Stimulated activated CD4-positive, alpha-beta T cell treated with anti-CD3 and anti-CD28 coated beads, Interleukin-2, amount 100 ng/mL, for 48 hours (primary cell): ENCODE results near the gene KCNK13.
"Not testable (repeated sequence)": the region's sequence is repeated elsewhere in the genome, so short reads cannot be mapped to it uniquely, and the experiment has no call there.

Experiments used
- DNase-seq, 2 donors: peaks; one replicate each; pipeline ENCODE4 v3.0.0-alpha.2; 2020

KCNK13 gene

DNA sequence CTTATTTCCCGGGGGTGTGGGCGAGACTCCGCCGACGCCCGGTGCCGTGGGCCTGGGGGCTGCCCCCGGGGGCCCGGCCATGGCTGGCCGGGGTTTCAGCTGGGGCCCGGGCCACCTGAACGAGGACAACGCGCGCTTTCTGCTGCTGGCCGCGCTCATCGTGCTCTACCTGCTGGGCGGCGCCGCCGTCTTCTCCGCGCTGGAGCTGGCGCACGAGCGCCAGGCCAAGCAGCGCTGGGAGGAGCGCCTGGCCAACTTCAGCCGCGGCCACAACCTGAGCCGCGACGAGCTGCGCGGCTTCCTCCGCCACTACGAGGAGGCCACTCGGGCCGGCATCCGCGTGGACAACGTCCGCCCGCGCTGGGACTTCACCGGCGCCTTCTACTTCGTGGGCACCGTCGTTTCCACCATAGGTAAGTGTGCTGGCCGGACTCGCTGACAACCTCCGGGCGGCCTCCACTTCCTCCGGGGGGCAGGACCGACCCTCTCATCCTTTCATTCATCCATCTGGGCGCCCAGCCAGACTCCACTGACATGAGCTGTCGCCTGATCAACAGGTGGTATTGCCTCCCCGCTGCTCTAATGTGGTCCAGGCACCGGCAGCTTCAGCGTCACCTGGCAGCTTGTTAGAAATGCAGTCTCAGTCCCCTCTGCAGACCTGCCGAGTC, 467 bp downstream of the KCNK13 start:
- DNase-seq, result no peak

DNA sequence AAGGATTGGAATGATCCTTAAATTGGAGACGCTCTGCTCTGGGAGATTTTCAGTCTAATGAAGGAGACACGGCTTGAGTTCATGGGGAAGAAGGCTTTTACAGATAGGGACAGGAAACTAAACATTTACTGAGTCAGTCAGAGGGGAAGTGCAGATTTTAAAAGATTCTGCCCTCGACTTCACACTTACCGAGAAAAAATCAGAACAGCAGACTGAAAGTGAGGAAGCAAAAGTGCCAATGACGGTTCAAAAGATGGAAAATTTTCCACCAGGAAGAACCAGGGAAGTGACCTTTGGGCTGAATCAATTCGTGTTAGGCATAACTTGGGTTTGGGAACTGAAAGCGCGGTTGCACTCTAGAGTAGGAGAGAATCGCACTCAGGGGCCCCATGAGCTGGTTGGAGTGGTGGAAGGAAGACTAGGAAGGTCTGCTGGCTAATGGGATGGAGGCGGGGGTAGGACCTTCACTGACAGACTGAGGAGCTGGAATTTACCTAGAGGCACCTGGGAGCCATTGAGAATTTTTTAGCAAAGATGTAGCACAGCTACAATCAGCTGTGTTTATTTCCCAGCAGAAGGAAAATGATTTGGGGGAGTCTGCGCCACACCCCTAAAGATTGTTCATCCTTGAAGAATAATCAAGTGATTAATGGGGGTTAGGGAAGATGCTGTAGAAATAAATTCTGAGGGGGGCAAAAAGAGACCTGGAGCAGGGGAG, 1.2 kb downstream of the KCNK13 start:
- DNase-seq, result no peak

DNA sequence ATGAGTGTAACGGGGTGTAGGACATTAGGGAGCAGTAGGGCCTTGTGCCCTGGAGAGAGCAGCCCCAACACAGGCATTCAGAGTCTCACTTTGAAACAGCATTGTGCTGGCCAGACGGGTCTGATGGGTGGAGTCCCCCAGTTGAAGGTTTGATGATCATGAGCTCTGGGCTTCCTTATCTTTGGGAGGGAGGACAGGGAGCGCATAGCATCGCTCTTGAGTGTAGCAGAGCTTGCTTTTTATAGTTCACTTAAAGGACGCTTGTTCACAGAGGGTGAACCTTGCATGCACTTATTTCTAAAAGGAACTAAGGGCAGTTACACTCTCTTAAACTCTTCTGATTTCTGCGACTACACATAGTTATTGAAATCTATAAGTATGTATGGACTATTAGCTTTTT, 10.6 kb downstream of the KCNK13 start:
- no peak for DNase-seq

DNA sequence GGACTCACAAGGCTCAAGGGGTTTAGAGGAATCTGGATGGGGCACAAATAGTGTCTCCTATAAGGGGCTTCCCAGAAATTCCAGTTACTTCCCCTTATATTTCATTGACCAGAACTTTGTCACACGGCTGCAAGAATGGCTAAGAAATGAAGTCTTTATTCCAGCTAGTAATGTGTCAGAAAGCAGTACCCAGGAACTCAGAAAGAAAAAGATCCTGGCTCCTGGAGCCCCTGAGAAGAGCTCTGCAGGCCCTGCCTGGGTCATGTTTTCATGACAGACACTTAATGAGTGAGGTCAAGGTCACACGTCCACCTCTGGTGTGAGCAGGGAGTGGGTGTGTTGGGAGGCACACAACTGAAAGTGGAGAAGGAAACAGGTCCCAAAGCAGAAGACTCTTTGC, 17.8 kb downstream of the KCNK13 start:
- DNase-seq, result no peak

DNA sequence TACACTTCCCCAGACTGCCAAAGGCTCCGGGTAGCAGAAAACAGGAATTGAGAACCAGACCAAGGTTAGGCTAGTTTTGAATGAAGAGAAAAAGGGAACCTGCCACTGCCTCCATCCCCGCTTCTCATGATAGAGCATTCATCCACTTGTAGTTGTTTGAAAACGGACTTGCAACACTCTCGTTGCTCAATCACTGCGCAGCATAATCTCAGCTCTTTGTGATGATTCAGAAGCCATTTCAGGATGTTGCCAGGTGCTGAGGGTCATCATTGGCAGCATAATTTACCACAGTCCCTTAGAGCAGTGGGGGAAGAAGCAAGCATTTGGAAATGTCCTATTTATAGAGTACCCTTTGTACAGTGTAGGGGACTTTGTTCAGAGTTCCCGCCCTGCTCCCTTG, 25.6 kb downstream of the KCNK13 start:
- DNase-seq, result no peak

DNA sequence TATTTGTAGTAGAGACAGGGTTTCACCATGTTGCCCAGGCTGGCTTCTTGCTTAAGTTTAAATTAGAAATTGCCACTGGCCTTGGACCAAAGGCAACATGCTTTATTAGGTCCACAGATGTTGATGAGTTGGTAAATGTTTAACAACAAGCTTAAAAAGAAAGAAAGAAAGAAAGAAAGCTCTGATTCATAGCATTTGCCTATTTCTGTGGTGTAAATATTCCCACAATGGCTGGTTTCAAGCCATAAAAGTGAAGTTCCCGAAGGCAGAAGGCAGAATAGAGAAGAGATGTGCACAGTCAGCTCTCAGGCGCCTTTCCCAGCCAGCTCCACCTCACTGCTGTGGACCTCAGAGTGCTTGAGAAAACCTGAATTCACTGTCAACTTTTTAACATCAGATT, 26.4 kb downstream of the KCNK13 start:
- no peak for DNase-seq

DNA sequence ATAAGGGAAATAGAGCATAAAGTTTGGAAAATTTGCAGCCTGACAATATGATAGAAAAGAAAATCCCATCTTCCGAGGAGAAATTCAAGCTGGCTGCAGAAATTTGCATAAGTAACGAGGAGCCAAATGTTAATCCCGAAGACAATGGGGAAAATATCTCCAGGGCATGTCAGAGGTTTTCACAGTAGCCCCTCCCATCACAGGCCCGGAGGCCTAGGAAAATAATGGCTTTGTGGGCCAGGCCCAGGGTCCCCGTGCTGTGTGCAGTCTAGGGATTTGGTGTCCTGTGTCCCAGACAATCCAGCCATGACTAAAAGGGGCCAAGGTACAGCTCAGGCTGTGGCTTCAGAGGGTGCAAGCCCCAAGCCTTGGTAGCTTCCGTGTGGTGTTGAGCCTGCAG, 27.7 kb downstream of the KCNK13 start:
- DNase-seq, result not testable (repeated sequence)

DNA sequence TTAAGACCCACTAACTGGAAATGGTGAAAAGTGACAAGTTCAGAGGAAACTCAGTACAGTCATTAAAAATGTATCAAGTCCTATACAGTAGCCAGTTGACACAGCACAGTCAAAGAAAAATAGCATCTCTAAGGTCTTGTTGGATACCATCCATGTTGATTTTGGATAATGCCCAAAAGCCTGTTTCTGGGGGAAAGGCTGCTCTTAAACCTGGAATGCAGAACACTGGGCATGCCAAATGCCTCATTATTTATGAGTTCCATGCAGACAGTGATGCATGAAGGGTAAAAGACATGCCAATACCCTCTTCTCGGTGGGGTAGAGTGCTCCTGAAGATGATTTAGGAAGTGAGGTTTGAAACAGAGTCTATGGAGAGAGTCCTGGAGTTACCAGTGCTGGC, 29.6 kb downstream of the KCNK13 start:
- no peak for DNase-seq

DNA sequence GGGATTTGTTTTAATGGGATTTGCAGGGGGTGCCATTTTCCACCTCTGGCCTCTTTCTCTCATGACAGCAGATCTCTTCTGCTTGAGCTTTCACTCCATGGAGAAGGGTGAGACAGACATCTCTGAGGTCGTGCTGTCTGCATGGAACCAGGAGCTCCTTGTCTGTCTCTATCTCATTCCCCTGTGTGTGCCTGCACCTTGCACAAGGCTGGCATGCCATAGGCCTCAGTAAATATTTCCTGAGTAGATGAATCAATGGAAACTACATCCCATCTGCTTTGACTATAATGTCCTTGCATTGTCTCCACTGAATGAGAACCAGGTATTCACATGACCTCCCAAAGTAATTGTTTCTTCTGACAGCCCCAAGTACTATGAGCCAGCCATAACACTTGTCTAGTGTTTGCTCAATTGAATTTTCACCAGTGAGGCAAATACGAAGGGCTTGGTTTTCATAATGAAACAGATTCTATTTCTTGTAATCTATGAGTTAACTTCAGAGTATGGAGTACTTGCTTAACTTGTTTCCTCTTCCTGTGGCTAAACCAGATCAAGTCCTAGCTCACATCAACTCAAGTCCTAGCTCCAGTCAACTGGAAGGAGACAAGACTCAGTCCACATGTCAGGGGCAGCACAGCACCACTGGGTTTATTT, 32.3 kb downstream of the KCNK13 start:
- DNase-seq, result no peak

DNA sequence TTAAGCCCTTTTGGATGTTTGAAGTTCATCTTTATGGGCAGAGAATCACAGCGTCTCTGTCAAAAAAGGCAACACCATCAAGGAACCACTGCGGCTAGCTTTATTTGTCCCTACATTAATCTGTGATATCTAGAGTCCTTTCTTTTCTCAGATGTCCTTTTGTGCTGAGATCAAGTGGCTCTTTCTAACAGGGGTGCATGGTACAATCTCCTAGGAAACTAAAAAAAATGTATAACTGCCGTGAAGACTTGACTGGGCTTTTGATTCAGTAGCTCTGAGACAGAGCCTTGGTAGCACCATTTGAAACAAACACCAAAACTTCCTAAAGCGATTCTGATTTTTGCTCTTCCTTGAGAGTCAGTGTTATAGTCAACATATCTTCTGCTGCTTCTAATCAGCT, 33.3 kb downstream of the KCNK13 start:
- no peak for DNase-seq

DNA sequence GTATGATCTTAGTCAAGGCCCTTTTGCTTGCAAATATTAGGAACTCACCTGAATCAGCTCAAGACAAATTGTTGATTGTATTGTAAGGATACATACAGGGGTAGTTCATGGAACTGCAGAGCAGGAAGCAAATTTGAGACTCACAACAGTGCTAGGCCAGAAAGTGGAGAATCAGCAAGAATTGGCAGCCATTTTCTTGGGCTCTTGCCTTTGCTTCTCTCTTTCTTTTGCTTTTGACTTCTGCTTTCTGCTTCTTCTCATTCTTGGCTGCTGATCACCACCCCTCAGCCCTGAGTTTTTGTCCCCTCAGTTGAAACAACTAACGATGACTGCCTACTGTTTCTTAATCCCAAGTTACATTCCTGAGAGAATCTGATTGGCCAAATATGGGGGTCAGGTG, 34.8 kb downstream of the KCNK13 start:
- no peak for DNase-seq

DNA sequence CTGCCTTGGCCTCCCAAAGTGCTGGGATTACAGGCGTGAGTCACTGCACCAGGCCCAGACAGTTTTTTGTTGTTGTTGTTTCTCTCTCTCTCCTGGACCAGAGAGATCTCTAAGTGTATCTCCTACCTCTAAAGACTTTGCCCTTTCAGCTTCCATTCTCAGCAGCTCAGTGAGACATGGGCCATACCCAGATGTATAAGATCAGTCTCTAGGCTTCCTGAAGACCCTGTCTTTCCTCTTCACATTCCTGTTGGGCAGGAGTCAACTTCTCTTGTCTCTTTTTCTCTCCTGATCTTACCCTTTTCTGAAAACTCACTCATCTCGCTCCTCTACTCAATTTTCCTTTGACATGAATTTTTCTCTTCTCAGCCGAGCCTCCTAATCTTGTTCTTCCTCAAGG, 42.0 kb downstream of the KCNK13 start:
- no peak for DNase-seq

DNA sequence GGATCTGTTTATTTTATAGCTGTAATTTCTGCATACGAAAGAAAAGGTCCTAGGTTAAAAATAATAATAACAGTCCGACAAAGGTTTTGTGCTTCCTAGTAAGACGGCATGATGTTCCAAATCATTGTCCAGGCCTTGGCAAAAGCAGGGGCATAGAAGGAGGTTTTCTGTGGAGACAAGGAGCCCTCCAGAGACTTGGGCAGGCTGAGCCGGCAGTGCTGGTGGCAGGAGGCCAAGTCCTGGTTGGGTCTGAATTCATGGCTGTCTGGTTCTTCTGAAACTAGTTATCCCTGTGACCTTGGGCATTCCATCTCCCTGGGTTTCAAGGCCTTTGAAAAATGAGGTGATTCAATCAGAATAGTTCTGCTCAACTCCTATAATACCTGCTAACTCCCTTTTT, 44.0 kb downstream of the KCNK13 start:
- no peak for DNase-seq

DNA sequence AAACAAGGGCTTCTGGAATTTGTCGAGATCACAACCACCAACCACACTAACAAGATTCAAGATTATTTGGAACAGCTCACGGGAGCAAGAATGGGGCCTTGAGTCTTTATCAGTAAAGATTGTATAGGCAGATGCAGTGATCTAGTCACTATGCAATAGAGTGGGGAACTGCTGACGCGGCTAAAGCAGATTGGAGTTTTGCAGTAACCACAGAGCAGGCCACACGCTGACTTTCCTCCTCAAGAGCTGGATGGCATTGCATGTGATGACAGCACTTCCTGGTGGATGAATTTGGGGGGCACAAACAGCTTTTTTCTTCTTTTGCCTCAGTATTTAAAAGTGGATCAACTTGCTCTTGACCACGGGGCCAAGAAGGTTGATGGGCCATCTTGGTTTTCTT, 46.0 kb downstream of the KCNK13 start:
- no peak for DNase-seq

DNA sequence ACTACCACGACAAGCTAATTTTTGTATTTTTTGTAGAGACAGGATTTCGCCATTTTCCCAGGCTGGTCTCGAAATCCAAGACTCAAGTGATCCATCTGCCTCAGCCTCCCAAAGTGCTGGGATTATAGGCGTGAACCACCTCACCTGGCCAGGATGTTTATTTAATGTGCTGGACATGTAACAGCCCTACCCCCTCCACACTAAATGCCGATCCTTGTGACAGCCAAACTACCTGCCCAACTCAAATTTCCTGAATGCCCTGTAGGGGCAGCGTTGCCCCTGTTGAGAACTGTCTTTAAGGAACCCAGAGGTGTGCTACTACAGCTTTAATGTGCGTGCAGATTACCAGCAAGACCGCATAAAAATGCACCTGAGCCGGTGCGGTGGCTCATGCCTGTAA, 48.1 kb downstream of the KCNK13 start:
- no peak for DNase-seq

DNA sequence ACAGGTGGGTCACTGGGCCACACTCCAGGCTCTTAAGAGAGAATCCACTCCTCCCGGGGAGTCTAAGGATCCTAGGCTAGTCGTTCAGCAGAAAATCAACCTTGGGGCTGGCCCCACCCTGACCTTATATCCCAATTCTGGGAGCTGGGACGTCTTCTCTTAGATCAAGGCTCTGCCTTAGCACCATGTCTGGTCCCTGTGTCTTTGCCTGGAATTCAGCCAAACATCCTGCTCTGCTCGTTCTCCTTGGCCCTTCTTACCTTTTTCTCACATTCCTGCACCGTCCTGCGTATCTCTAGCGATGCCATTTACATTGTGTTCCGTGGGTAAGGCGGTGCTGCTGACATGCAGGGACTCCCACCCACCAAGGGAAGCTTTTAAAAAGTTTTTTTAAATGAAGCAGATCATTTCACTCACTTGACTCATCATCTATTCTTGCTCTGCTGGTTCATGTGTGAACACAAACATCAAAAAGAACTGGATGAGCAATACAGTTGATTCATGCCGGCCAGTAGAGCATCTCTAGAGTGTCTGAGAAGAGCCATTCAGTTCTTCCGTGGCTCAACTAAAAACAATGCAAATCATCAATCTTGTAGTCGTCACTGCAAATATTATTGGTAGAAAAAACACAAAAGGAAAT, 50.2 kb downstream of the KCNK13 start:
- no peak for DNase-seq

DNA sequence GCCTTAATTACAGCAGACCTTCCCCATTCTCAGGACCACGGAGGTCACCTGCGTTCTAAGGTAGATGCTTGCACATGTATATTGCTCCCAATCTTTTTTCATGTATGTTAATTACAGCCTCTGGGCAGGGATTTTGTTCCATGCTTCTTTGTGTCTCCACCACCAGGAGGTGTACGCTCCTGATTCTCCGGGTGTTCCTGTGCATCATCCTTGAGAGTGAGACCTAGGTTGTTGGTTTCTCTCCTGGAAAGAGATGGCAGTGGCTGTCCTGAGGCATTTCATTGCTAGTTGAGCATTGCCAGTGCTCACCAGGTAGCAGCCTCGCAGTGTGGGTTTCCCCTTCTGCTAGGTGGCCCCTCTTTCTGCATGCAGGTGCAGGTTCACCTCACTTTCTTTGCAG, 52.8 kb downstream of the KCNK13 start:
- no peak for DNase-seq

DNA sequence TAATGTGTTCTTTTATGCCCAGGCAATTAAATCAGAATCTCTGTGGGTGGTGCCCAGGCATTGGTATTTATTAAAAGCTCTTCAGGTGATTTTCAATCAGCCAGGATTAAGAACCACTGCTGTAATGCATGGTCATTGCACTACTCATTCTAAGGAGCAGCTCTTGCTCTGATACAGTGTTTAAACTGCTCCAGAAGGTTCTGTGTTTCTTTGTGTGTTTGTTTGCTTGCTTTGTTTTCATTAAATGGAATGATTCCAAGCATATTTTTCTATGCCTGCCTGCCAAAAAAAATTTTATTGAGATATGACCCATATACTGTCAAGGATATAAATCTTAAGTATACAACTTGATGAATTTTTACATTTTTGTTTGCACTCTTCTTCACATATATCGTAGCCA, 54.0 kb downstream of the KCNK13 start:
- DNase-seq, result no peak

DNA sequence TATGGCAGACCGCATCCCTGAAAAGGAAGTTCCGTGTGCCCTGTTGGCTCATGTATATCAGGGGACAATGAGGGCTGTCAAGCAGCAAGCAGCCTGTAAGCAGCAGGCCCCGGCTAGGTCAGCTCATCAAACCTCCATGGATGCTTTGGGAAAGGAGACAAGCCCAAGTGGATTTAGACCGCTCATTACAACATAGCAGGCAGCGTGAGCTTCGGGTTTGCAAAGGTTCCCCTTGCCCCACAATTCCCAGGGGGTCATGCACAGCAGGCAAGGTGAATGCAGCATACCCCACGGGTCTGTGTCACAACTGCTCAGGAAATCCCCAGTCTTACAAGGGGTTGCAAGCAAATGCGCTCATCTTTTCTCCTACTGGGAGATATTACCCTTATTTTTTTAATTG, 54.6 kb downstream of the KCNK13 start:
- no peak for DNase-seq

DNA sequence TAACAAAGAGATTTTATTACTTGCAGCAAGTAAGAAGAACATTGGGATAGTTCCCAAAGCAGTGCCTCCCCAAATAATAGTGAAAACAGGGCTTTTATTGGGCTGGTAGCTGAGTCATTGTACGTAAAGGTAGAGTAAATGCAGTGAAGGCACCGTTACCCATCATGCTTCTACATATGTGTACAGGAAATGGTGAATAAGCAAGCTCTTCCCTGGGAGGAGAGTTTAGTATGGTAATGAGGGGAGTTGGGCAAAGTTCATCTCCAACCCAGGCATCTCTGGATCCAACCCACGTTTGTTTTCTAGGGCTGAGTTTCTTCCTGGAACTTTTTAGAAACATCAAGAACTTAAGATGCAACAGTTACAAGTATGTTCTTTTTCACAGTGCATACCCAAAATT, 56.2 kb downstream of the KCNK13 start:
- DNase-seq, result no peak

DNA sequence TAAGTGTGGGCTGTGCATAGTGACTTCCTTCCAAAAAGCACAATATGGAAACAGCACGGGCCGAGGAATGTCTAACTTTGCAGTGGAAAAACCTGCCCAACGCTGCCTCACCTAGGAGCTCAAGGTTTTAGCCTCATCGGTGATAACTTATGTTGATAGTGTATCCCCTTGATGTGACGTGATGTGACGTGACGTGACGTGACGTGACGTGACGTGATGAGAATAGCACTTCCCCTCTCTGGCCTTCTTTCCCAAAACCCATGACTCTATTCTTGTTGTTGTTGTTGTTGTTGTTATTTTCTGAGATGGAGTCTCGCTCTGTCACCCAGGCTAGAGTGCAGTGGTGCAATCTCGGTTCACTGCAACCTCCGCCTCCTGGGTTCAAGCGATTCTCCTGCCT, 64.5 kb downstream of the KCNK13 start:
- no peak for DNase-seq

DNA sequence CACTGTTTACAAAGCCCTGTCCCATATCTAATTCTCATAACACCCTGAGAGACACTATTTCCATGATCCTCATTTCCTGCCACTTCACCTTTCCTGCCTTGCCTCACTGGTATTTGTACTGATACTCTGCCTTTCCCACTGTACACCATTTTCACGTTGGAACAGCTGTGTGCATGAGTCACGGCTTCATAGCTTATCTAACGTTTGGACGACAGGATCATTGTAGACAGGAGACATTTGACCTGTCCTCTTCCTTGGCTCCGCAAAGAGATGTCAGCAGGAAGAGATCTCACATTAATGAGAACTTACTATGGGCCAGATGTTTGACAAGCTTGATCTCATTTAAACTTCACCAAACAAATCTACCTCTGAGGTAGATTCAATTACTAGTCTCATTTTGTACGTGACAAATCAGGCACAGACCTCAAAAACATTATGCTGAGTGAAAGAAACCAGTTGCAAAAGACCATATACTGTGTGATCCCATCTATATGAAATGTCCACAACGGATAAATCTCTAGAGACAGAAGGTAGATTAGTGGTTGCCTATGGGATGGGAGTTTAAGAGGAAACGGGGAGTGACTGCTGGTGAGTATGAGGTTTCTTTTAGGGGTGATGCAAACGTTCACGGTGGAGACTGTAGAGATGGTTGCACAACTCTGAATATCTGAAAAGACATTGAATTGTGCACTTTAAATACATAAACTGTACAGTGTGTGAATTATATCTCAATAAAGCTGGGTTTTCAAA, 71.2 kb downstream of the KCNK13 start:
- no peak for DNase-seq

DNA sequence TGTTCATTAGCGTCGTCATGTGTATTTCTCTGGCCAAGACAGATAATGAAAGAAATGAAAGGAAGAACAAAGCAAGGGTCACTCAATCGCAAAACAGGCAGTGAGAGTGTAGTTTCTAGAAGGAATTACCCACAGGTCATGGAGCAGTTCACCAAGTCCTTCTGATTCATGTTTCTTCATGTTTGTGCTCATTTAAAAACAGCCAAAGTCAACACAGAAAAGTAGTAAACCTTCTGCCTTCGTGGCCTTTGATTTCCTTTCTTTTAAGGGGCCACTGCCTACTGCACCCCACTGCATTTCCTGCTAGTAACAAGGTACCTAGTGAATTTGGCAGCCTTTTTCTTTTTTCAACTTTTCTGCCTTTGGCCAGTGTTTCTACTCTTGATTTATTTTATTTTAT, 75.1 kb downstream of the KCNK13 start:
- no peak for DNase-seq
